CD8-positive, alpha-beta memory T cell (primary cell): ENCODE results near the gene CHCHD4. TPM values are rescaled to one million over a fixed set of nuclear protein-coding genes. Genes with fewer than 3 reads are reported as not detected.
A peak's percentile ranks its signal among the peaks of the same experiment; 100 is the strongest.

Experiments
- CTCF ChIA-PET: fragments of 350-600 bp; sonication (Branson Sonifier 250); formaldehyde crosslinking; loops from one replicate; lab custom pipeline; 2021; ENCODE audit warnings: antibody characterized with exemption; lab: Charles Lee
- POLR2A ChIA-PET: fragments of 350-600 bp; sonication (Branson Sonifier 250); formaldehyde crosslinking; loops from one replicate; lab custom pipeline; 2021; ENCODE audit warnings: antibody characterized with exemption; lab: Charles Lee
- DNase-seq, 5 donors: peaks; one replicate each; pipeline versions ENCODE4 v3.0.0 to v3.0.0-alpha.2; 2020 to 2022; ENCODE audit warnings: mixed read lengths in 1 of 5
- H3K27ac ChIP-seq: one replicate; pipeline ENCODE4 v1.7.0; 2013; ENCODE audit warnings: low read depth, mild to moderate bottlenecking, low read length, moderate library complexity
- H3K27me3 ChIP-seq: 2 replicates; pipeline ENCODE4 v1.7.0; 2013; ENCODE audit warnings: low read length, mild to moderate bottlenecking; ENCODE audit not compliant: insufficient read depth, poor library complexity, severe bottlenecking
- H3K36me3 ChIP-seq: 2 replicates; pipeline ENCODE4 v1.7.0; 2013; ENCODE audit warnings: mild to moderate bottlenecking, low read length, moderate library complexity; ENCODE audit not compliant: insufficient read depth
- H3K4me1 ChIP-seq: 2 replicates; pipeline ENCODE4 v1.7.0; 2013; ENCODE audit warnings: mild to moderate bottlenecking, low read length, moderate library complexity; ENCODE audit not compliant: insufficient read depth
- H3K4me3 ChIP-seq: 2 replicates; pipeline ENCODE4 v1.7.0; 2013; ENCODE audit warnings: mild to moderate bottlenecking, low read length
- H3K9me3 ChIP-seq: 2 replicates; pipeline ENCODE4 v1.7.0; 2013; ENCODE audit warnings: mild to moderate bottlenecking, low read length
- H3K27ac Mint-ChIP-seq, 8 donors: one replicate each; pipeline ENCODE4 v1.8.0; 2020 to 2021; ENCODE audit warnings: mixed read lengths in 8 of 8, mild to moderate bottlenecking in 6 of 8, inconsistent platforms in 3 of 8, moderate library complexity in 3 of 8
- H3K27me3 Mint-ChIP-seq, 2 donors: one replicate each; pipeline ENCODE4 v1.8.0; 2020 to 2021; ENCODE audit warnings: mixed read lengths in 2 of 2, mild to moderate bottlenecking in 1 of 2, moderate library complexity in 1 of 2
- H3K36me3 Mint-ChIP-seq, 3 donors: one replicate each; pipeline ENCODE4 v1.8.0; 2020 to 2021; ENCODE audit warnings: mixed read lengths in 3 of 3, inconsistent platforms in 1 of 3, mild to moderate bottlenecking in 1 of 3
- H3K4me1 Mint-ChIP-seq, 3 donors: one replicate each; pipeline ENCODE4 v1.8.0; 2020 to 2021; ENCODE audit warnings: mixed read lengths in 3 of 3, inconsistent platforms in 1 of 3, mild to moderate bottlenecking in 1 of 3
- H3K4me3 Mint-ChIP-seq, 7 donors: one replicate each; pipeline ENCODE4 v1.8.0; 2020 to 2021; ENCODE audit warnings: mixed read lengths in 7 of 7, mild to moderate bottlenecking in 6 of 7, moderate library complexity in 4 of 7, inconsistent platforms in 2 of 7
- H3K9me3 Mint-ChIP-seq, 5 donors: one replicate each; pipeline ENCODE4 v1.8.0; 2020 to 2022; ENCODE audit warnings: mixed read lengths in 5 of 5, mild to moderate bottlenecking in 3 of 5, moderate library complexity in 2 of 5, inconsistent platforms in 1 of 5
- polyA plus RNA-seq: library from polyadenylated mRNA; unstranded; fragments of 300-500 nt; fragmentation: Illumina TruSeq; gene quantifications from one replicate; pipeline ENCODE4 v1.2.3, GENCODE V29; 2021
- total RNA-seq, 2 experiments: library from RNA; stranded (reverse); gene quantifications; one replicate each; pipeline ENCODE4 v1.2.3, GENCODE V29; 2021

CHCHD4 gene
- 10 to 100 TPM; 21.7 to 21.8 TPM for total RNA-seq
- polyA plus RNA-seq, result 13.9 TPM

GRCh38 chr3:14124615-14125192 is at the start of gene CHCHD4, which contains the start of gene TMEM43:
CHCHD4 (minus strand) TSS chr3:14124870; CDS start chr3:14124676, 194 bp downstream.
TMEM43 (plus strand) TSS chr3:14125052; CDS start chr3:14125194, 142 bp downstream.
- ChIA-PET CTCF (interaction anchor here (0.9 to 4.1 kb wide), 13 partner anchors 10 to 527 kb away, joined by 3 to 30 read pairs (median 4); partner anchors contain the start of genes CCDC174, LSM3 and XPC), POLR2A (interaction anchor here (0.7 to 3.6 kb wide), 8 partner anchors 14 to 1460 kb away, joined by 3 to 78 read pairs (median 6); partner anchors contain the start of genes CCDC174, LSM3, RAF1 and XPC)
- Mint-ChIP-seq H3K4me1 (peaks cover 54 to 73% (median 65%) of the 10 kb centered on the region in 3 donors), H3K36me3 (peaks cover 10 to 68% (median 19%) of the 10 kb centered on the region in 3 donors), H3K27ac (peak within 1 kb of the TSS; percentile 95 to 99 (median 98)), H3K27me3 (peaks cover 0 to 5% of the 10 kb centered on the region in 2 donors), H3K4me3 (peak within 1 kb of the TSS; percentile 93 to 99 (median 97)), H3K9me3 (no peaks in the 10 kb centered on the region)
- Histone ChIP-seq H3K27me3 (no peaks in the 10 kb centered on the region), H3K36me3 (peaks cover 24% of the 10 kb centered on the region), H3K4me3 (peak within 1 kb of the TSS; percentile 99), H3K4me1 (peaks cover 34% of the 10 kb centered on the region), H3K9me3 (no peaks in the 10 kb centered on the region), H3K27ac (peak within 1 kb of the TSS; percentile 94)
- peak; percentile 97 to 100 (median 98) for DNase-seq

DNA sequence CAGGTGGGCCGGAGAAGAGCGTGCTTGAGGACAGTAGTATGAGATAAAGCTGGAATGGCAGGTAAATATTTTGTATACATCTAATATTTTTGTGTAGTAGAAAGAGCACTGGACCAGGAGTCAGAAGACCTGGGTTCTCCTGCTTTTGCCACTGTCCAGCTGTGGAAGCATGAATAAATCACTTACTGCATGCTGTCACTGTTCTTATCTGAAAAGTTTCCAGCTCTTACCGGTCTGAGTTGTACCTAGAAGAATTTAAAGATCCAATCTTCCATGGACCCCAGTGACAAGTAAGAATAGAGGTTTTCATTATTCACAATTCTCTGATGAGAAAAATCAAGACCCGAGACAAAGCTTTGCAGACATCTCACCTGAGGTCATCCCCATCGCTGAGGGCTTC is 47.8 kb upstream of the CHCHD4 start:
- POLR2A ChIA-PET, result no interaction called here

GRCh38 chr3:14170531-14171159 is 46.0 kb upstream of the CHCHD4 start:
- H3K4me3 Mint-ChIP-seq, result no peak overlapping the region
- H3K9me3 ChIP-seq, result no peaks in the 10 kb centered on the region
- CTCF ChIA-PET, result interaction anchor here (1.0 to 1.6 kb wide), 3 partner anchors 18 to 26 kb away, joined by 3 to 6 read pairs (median 3); no protein-coding TSS in a partner anchor
- H3K36me3 Mint-ChIP-seq, result peaks cover 40 to 77% (median 41%) of the 10 kb centered on the region in 3 donors
- H3K9me3 Mint-ChIP-seq, result no peaks in the 10 kb centered on the region
- no peak overlapping the region for H3K27ac ChIP-seq
- peaks cover 70% of the 10 kb centered on the region for H3K36me3 ChIP-seq
- H3K4me1 ChIP-seq, result peaks cover 28% of the 10 kb centered on the region
- H3K4me3 ChIP-seq, result no peak overlapping the region
- POLR2A ChIA-PET, result interaction anchor here (1.5 kb wide), 1 partner anchor 26 kb away, joined by 3 read pairs; no protein-coding TSS in a partner anchor
- no peaks in the 10 kb centered on the region for H3K27me3 ChIP-seq
- H3K27ac Mint-ChIP-seq, result peak overlapping the region in 4 of 8 donors; percentile 25 to 77 (median 33)
- no peak for DNase-seq
- H3K4me1 Mint-ChIP-seq, result peaks cover 47 to 77% (median 70%) of the 10 kb centered on the region in 3 donors
- no peaks in the 10 kb centered on the region for H3K27me3 Mint-ChIP-seq

More for the DNA sequence above, 47.8 kb upstream of the CHCHD4 start:
- Histone ChIP-seq H3K27me3 (no peaks in the 10 kb centered on the region), H3K27ac (no peak overlapping the region), H3K9me3 (no peaks in the 10 kb centered on the region), H3K4me3 (no peak overlapping the region), H3K36me3 (peaks cover 53% of the 10 kb centered on the region), H3K4me1 (peaks cover 39% of the 10 kb centered on the region)
- peaks cover 25 to 62% (median 30%) of the 10 kb centered on the region in 3 donors for H3K36me3 Mint-ChIP-seq
- H3K9me3 Mint-ChIP-seq, result no peaks in the 10 kb centered on the region
- DNase-seq, result no peak
- H3K27ac Mint-ChIP-seq, result peak overlapping the region in 3 of 8 donors; percentile 14 to 73 (median 55)
- CTCF ChIA-PET, result no interaction called here
- peaks cover 55 to 82% (median 74%) of the 10 kb centered on the region in 3 donors for H3K4me1 Mint-ChIP-seq
- no peak overlapping the region for H3K4me3 Mint-ChIP-seq
- H3K27me3 Mint-ChIP-seq, result no peaks in the 10 kb centered on the region

GRCh38 chr3:14169871-14170270 is 45.2 kb upstream of the CHCHD4 start:
- Histone ChIP-seq H3K27me3 (no peaks in the 10 kb centered on the region), H3K4me3 (no peak overlapping the region), H3K36me3 (peaks cover 78% of the 10 kb centered on the region), H3K9me3 (no peaks in the 10 kb centered on the region), H3K4me1 (peaks cover 21% of the 10 kb centered on the region), H3K27ac (no peak overlapping the region)
- POLR2A ChIA-PET, result interaction anchor here (1.3 to 1.5 kb wide), 2 partner anchors 9 to 25 kb away, joined by 3 to 5 read pairs; partner anchors contain the start of genes LSM3 and XPC
- CTCF ChIA-PET, result interaction anchor here (1.5 to 1.6 kb wide), 2 partner anchors 17 to 25 kb away, joined by 3 to 6 read pairs; no protein-coding TSS in a partner anchor
- Mint-ChIP-seq H3K36me3 (peaks cover 43 to 84% (median 48%) of the 10 kb centered on the region in 3 donors), H3K27ac (peak overlapping the region in 1 of 8 donors; percentile 25), H3K27me3 (no peaks in the 10 kb centered on the region), H3K4me3 (no peak overlapping the region), H3K9me3 (no peaks in the 10 kb centered on the region), H3K4me1 (peaks cover 39 to 72% (median 62%) of the 10 kb centered on the region in 3 donors)
- no peak for DNase-seq

- ChIA-PET CTCF (interaction anchor here (1.6 kb wide), 1 partner anchor 25 kb away, joined by 3 read pairs; no protein-coding TSS in a partner anchor), POLR2A (interaction anchor here (1.3 to 1.5 kb wide), 2 partner anchors 9 to 25 kb away, joined by 3 to 5 read pairs; partner anchors contain the start of genes LSM3 and XPC)
These were observed 44.8 kb upstream of the CHCHD4 start for GRCh38 chr3:14169435-14169834.

GRCh38 chr3:14166877-14167603 is 42.4 kb upstream of the CHCHD4 start:
- H3K27ac Mint-ChIP-seq, result peak overlapping the region in 4 of 8 donors; percentile 2 to 80 (median 46)

More at GRCh38 chr3:14169435-14169834, 44.8 kb upstream of the CHCHD4 start:
- no peaks in the 10 kb centered on the region for H3K27me3 ChIP-seq
- no peaks in the 10 kb centered on the region for H3K9me3 ChIP-seq
- H3K4me3 ChIP-seq, result no peak overlapping the region
- Mint-ChIP-seq H3K27ac (peak overlapping the region in 1 of 8 donors; percentile 35), H3K36me3 (peaks cover 47 to 89% (median 52%) of the 10 kb centered on the region in 3 donors), H3K4me3 (no peak overlapping the region), H3K27me3 (no peaks in the 10 kb centered on the region), H3K9me3 (no peaks in the 10 kb centered on the region), H3K4me1 (peaks cover 37 to 71% (median 58%) of the 10 kb centered on the region in 3 donors)
- H3K4me1 ChIP-seq, result peaks cover 16% of the 10 kb centered on the region
- peaks cover 82% of the 10 kb centered on the region for H3K36me3 ChIP-seq
- DNase-seq, result no peak
- no peak overlapping the region for H3K27ac ChIP-seq

GRCh38 chr3:14162178-14162577 is 37.5 kb upstream of the CHCHD4 start:
- no peak overlapping the region for H3K4me3 ChIP-seq
- DNase-seq, result no peak
- Mint-ChIP-seq H3K27ac (no peak overlapping the region), H3K4me3 (no peak overlapping the region), H3K27me3 (no peaks in the 10 kb centered on the region), H3K36me3 (peaks cover 58 to 99% (median 67%) of the 10 kb centered on the region in 3 donors), H3K9me3 (peaks cover 6 to 16% (median 10%) of the 10 kb centered on the region in 5 donors), H3K4me1 (peaks cover 9 to 23% (median 19%) of the 10 kb centered on the region in 3 donors)
- no peaks in the 10 kb centered on the region for H3K27me3 ChIP-seq
- POLR2A ChIA-PET, result interaction anchor here (0.6 to 2.1 kb wide), 2 partner anchors 17 to 271 kb away, joined by 3 to 8 read pairs; partner anchors contain the start of genes LSM3 and XPC
- no peaks in the 10 kb centered on the region for H3K4me1 ChIP-seq
- H3K9me3 ChIP-seq, result peaks cover 7% of the 10 kb centered on the region
- no peak overlapping the region for H3K27ac ChIP-seq
- CTCF ChIA-PET, result interaction anchor here (0.8 kb wide), 1 partner anchor 9 kb away, joined by 3 read pairs; no protein-coding TSS in a partner anchor
- peaks cover 93% of the 10 kb centered on the region for H3K36me3 ChIP-seq

More at GRCh38 chr3:14166877-14167603, 42.4 kb upstream of the CHCHD4 start:
- Mint-ChIP-seq H3K4me3 (no peak overlapping the region), H3K27me3 (no peaks in the 10 kb centered on the region), H3K36me3 (peaks cover 60 to 99% (median 69%) of the 10 kb centered on the region in 3 donors), H3K9me3 (peaks cover 0 to 4% (median 0%) of the 10 kb centered on the region in 5 donors), H3K4me1 (peaks cover 27 to 54% (median 44%) of the 10 kb centered on the region in 3 donors)
- no peak for DNase-seq
- Histone ChIP-seq H3K9me3 (peaks cover under 1% of the 10 kb centered on the region), H3K27ac (no peak overlapping the region), H3K36me3 (peaks cover 98% of the 10 kb centered on the region), H3K27me3 (no peaks in the 10 kb centered on the region), H3K4me1 (no peaks in the 10 kb centered on the region), H3K4me3 (no peak overlapping the region)
- ChIA-PET POLR2A (no interaction called here), CTCF (interaction anchor here (1.8 kb wide), 1 partner anchor 22 kb away, joined by 5 read pairs; no protein-coding TSS in a partner anchor)
